Activated CD8-positive, alpha-beta T cell treated with anti-CD3 and anti-CD28 coated beads for 36 hours (primary cell): ENCODE measurements around the gene GREB1. TPM values are rescaled to one million over a fixed set of nuclear protein-coding genes. Genes with fewer than 3 reads are reported as not detected.

Experiments used
- ATAC-seq: fragments of 200-7000 bp; cut with Tn5 transposase; one replicate; pipeline ENCODE4 v1.10.0; 2021; ENCODE audit warnings: mild to moderate bottlenecking, moderate library complexity
- CTCF ChIA-PET: fragments of 350-600 bp; sonication (Branson Sonifier 250); formaldehyde crosslinking; loops from one replicate; lab custom pipeline; 2021; ENCODE audit warnings: antibody characterized with exemption; lab: Charles Lee
- POLR2A ChIA-PET: fragments of 350-600 bp; sonication (Branson Sonifier 250); formaldehyde crosslinking; loops from one replicate; lab custom pipeline; 2021; ENCODE audit warnings: antibody characterized with exemption; lab: Charles Lee
- DNase-seq: peaks from one replicate; pipeline ENCODE4 v3.0.0-alpha.2; 2020
- H3K27ac Mint-ChIP-seq: one replicate; pipeline ENCODE4 v1.8.0; 2021; ENCODE audit warnings: mild to moderate bottlenecking, mixed read lengths
- H3K27me3 Mint-ChIP-seq: one replicate; pipeline ENCODE4 v1.8.0; 2021; ENCODE audit warnings: mixed read lengths
- H3K36me3 Mint-ChIP-seq: one replicate; pipeline ENCODE4 v1.8.0; 2021; ENCODE audit warnings: low read depth, mixed read lengths
- H3K4me1 Mint-ChIP-seq: one replicate; pipeline ENCODE4 v1.8.0; 2021; ENCODE audit warnings: low read depth, mixed read lengths
- H3K4me3 Mint-ChIP-seq: one replicate; pipeline ENCODE4 v1.8.0; 2021; ENCODE audit warnings: mild to moderate bottlenecking, moderate library complexity, mixed read lengths
- H3K9me3 Mint-ChIP-seq: one replicate; pipeline ENCODE4 v1.8.0; 2021; ENCODE audit warnings: mixed read lengths
- intact Hi-C: fragments of 100-400 bp; cut with micrococcal nuclease; formaldehyde crosslinking; loops from one replicate; pipeline ENCODE4 v1.10.0; 2022
- total RNA-seq, 2 experiments: library from RNA; stranded (reverse); gene quantifications; one replicate each; pipeline ENCODE4 v1.2.3, GENCODE V29; 2021
- TF ChIP-seq, protein P1 (sequence below): fragments of 200-600 bp; IDR thresholded peaks from one replicate; pipeline ENCODE4 v1.8.0; 2022; ENCODE audit warnings: antibody characterized with exemption, mild to moderate bottlenecking

The GREB1 gene
- total RNA-seq, 2 experiments from 2014 or later, result 1.5 TPM

DNA sequence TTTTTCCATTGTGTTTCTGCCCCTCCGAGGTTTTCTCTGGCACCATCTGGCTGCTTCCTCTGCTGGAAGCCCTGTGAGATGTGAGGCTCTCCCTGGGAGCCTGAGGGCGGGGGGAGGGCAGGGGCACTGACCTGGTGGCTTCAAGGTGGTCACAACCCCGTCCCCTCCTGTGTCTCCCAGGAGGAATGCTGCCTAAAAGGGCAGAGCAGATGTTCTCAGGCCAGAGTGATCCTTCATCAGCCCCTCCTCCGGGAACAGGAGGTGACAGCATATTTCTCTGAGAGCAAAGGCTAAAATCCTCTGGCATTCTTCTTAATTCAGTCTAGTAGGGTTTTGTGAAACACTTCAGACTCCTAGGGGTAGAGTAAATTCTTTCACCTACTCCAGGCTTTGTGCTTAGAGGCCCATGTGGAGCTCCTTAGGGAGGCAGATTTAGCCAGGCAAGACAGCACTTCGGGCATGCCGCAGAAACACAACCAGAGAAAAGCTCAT, 18.3 kb upstream of the GREB1 start:
- Mint-ChIP-seq H3K4me1 (no peaks in the 10 kb centered on the region), H3K4me3 (no peak overlapping the region), H3K9me3 (peaks cover 1% of the 10 kb centered on the region), H3K27ac (no peak overlapping the region), H3K27me3 (peaks cover 8% of the 10 kb centered on the region), H3K36me3 (no peaks in the 10 kb centered on the region)
- ChIA-PET CTCF (no interaction called here), POLR2A (no interaction called here)
- intact Hi-C loops, result no loop called here
- TF ChIP-seq, protein P1, sequence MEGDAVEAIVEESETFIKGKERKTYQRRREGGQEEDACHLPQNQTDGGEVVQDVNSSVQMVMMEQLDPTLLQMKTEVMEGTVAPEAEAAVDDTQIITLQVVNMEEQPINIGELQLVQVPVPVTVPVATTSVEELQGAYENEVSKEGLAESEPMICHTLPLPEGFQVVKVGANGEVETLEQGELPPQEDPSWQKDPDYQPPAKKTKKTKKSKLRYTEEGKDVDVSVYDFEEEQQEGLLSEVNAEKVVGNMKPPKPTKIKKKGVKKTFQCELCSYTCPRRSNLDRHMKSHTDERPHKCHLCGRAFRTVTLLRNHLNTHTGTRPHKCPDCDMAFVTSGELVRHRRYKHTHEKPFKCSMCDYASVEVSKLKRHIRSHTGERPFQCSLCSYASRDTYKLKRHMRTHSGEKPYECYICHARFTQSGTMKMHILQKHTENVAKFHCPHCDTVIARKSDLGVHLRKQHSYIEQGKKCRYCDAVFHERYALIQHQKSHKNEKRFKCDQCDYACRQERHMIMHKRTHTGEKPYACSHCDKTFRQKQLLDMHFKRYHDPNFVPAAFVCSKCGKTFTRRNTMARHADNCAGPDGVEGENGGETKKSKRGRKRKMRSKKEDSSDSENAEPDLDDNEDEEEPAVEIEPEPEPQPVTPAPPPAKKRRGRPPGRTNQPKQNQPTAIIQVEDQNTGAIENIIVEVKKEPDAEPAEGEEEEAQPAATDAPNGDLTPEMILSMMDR, result no peak
- DNase-seq (no peak), ATAC-seq (no peak)

DNA sequence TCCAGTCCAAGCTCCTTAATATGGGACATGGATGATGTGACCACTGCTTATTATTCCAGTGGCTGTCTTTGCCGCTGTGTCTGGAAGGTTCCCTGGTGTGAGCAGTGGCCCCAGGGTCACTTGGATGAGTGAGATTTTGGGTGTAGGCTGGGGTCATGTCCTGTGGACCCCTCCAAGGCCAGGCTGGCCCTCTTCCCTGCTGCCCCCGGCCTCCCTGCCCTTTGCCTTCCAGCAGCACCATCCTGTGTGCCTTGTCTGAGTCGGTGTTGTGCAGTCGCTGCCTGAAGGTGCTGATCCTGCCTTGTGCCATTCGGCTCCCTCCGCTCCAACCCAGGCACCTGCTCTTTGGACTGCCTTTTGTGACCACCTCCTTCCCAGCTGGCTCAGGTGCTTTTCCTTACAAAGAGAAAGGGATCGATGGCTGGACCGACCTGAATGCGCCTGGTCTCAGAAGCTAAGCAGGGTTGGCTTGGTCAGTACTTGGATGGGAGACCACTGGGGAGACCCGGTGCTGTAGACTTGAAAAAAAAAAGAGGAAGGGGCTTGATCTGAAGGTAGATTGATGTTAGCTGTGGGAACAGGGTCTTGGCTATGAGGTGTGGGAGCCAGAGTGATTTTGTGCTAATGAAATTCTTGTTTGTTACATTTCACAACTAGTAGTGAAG, 16.7 kb upstream of the GREB1 start:
- DNase-seq (no peak), ATAC-seq (no peak)
- Mint-ChIP-seq H3K4me3 (no peak overlapping the region), H3K9me3 (peaks cover 2% of the 10 kb centered on the region), H3K36me3 (no peaks in the 10 kb centered on the region), H3K27ac (no peak overlapping the region), H3K27me3 (peaks cover 5% of the 10 kb centered on the region), H3K4me1 (no peaks in the 10 kb centered on the region)
- POLR2A ChIA-PET, result no interaction called here
- intact Hi-C loops, result no loop called here
- TF ChIP-seq, protein P1, result no peak
- CTCF ChIA-PET, result no interaction called here

DNA sequence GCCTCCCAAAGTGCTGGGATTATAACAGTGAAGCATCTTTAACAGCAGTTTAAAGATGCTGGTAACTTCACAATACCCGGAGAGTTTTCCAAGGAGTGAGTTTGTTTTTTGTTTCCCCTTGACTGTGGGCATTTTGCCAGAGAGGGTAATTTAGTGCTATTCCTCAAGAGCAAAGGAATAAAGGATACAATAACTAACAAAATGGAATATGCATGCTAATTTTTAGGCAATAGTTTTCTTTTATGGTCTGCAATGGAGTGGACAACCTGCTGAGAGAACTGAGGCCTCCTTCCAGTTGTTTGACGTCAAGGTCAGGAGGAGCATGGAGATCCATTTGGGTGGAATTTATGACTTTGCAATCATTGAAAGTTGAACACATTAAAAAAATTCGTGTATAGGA, 15.9 kb upstream of the GREB1 start:
- Mint-ChIP-seq H3K9me3 (peaks cover 2% of the 10 kb centered on the region), H3K36me3 (no peaks in the 10 kb centered on the region), H3K4me3 (no peak overlapping the region), H3K4me1 (no peaks in the 10 kb centered on the region), H3K27ac (no peak overlapping the region), H3K27me3 (peaks cover 5% of the 10 kb centered on the region)
- TF ChIP-seq, protein P1, result no peak
- ATAC-seq (no peak), DNase-seq (no peak)
- CTCF ChIA-PET, result no interaction called here
- intact Hi-C loops, result no loop called here
- POLR2A ChIA-PET, result no interaction called here

DNA sequence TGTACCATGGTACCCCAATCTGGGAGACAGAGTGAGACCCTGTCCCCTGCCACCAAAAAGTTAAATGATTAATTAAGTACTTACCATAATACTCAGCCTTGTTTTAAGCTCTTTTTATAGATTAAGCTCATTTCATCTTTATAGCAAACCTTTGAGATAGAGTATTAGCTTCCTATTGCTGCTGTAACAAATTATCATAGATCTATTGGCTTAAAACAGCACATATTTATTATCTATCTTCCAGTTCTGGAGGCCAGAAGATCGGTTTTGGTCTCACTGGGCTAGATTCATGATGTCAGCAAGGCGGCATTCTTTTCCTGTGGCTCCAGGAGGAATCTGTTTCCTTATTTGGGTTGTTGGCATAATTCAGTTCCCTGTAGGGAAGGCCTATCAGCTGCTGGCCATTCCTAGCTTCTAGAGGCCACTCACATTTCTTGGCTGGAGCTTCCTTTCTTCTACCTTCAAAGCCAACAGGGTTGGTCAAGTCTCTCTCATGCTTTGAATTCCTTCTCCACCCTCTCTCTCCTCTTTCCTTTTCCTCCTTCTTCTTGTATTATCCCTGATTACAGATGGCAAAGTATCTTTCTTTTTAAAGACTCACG, 13.7 kb upstream of the GREB1 start:
- Mint-ChIP-seq H3K9me3 (peaks cover 2% of the 10 kb centered on the region), H3K27ac (no peak overlapping the region), H3K4me1 (no peaks in the 10 kb centered on the region), H3K4me3 (no peak overlapping the region), H3K27me3 (peaks cover 5% of the 10 kb centered on the region), H3K36me3 (no peaks in the 10 kb centered on the region)
- ChIA-PET POLR2A (no interaction called here), CTCF (no interaction called here)
- intact Hi-C loops, result no loop called here
- ATAC-seq (no peak), DNase-seq (no peak)
- TF ChIP-seq, protein P1, result no peak

DNA sequence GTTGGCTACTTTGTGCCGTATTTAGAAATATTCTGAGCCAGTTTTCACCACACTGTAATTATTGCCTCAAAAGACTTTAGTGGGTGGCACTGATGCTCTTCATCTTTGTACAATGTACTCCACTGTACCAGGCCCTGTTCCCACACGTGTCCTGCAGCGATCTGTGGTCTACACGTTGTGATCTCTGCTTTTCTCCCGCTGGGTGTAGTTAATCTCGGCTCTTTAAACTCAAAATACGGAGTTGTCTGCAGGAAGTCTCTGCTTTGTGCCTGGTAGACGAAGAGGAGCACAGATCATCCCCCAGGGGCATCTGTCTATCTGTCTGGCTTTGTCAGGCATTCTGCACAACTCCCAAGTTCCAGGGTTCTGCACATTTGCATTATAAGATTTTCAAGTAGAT, 12.1 kb upstream of the GREB1 start:
- H3K27me3 Mint-ChIP-seq, result peaks cover 4% of the 10 kb centered on the region
- peaks cover 1% of the 10 kb centered on the region for H3K36me3 Mint-ChIP-seq
- H3K9me3 Mint-ChIP-seq, result peaks cover 2% of the 10 kb centered on the region
- intact Hi-C loops, result no loop called here
- H3K4me1 Mint-ChIP-seq, result no peaks in the 10 kb centered on the region
- ChIA-PET CTCF (no interaction called here), POLR2A (no interaction called here)
- no peak overlapping the region for H3K27ac Mint-ChIP-seq
- no peak overlapping the region for H3K4me3 Mint-ChIP-seq
- no peak for ATAC-seq
- TF ChIP-seq, protein P1, result no peak
- no peak for DNase-seq
